GM12873 (cell line): ENCODE data around the gene VAV2.

Experiments
- CTCF ChIP-seq: IDR thresholded peaks from 2 replicates; pipeline ENCODE4 v1.5.1; 2012; ENCODE audit warnings: low read depth, mild to moderate bottlenecking, moderate library complexity, low read length, control low read depth; ENCODE audit not compliant: insufficient read depth; ENCODE audit errors: missing control alignments

VAV2 gene

GRCh38 chr9:133986774-133987445 lies 5.2 kb downstream of the VAV2 start:
- TF ChIP-seq CTCF, result no peak

GRCh38 chr9:133986061-133986460 lies 6.1 kb downstream of the VAV2 start:
- no peak for TF ChIP-seq CTCF

GRCh38 chr9:133982971-133983720 lies 9.0 kb downstream of the VAV2 start:
- TF ChIP-seq CTCF, result no peak

GRCh38 chr9:133981958-133982681 lies 10.0 kb downstream of the VAV2 start:
- no peak for TF ChIP-seq CTCF

GRCh38 chr9:133981589-133981957 lies 10.6 kb downstream of the VAV2 start:
- TF ChIP-seq CTCF, result no peak

- TF ChIP-seq CTCF, result no peak
Measured at GRCh38 chr9:133980864-133981588, 11.1 kb downstream of the VAV2 start.
